B cell (primary cell): ENCODE measurements around the gene FAM131B.

Source experiments
- CTCF ChIP-seq: fragments of 200-600 bp; IDR thresholded peaks from one replicate; pipeline ENCODE4 v1.8.0; 2022; ENCODE audit warnings: antibody characterized with exemption, mild to moderate bottlenecking
- EZH2 ChIP-seq: IDR thresholded peaks from 2 replicates; pipeline ENCODE4 v1.6.1; 2012; ENCODE audit warnings: borderline replicate concordance, low read depth, mild to moderate bottlenecking, moderate library complexity, low read length; ENCODE audit not compliant: insufficient read depth, poor library complexity, severe bottlenecking

GRCh38 chr7:143322760-143323633, 39.5 kb downstream of the FAM131B start:
- TF ChIP-seq CTCF (no peak), EZH2 (no peak)
